ENCODE results near the gene CYSRT1. TPM values are rescaled to one million over a fixed set of nuclear protein-coding genes. Genes with fewer than 3 reads are reported as not detected.
"Not testable (repeated sequence)": the region's sequence is repeated elsewhere in the genome, so short reads cannot be mapped to it uniquely, and the experiment has no call there.

CYSRT1 gene
- total RNA-seq, 3 donors from 2014 or later = 0.29 to 0.66 (median 0.32) TPM

DNA sequence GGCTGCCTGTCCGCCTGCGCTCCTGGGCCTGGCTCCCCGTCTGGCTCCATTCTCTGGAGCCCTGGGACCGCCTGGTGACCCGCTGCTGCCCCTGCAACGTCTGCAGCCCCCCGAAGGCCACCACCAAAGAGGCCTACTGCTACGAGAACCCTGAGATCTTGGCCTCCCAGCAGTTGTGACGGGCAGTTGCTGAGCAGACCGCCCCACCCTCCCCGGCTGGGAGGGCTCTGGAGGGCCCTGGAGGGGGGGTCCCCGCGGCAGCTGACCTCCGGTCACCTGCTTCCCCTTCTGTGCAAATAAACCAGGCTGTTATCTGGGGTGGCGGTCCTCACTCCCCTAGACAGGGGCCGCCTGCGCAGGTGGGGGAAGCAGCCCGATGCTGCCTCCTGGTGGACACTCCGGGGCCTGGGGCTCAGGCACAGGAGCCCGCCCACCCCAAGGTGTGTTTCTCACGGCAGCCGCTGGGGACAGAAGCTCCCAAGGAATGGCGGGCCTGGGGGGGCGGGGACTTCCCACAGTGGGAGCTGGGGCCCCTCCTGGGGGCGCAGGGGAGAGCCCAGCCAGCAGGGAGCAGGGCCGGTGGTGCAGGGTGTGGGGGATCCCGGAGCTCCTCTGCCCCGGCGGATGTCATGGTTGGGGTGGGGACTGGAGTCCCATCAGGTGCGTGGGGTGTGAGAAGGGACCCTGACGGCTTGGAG lies 11.4 kb downstream of the CYSRT1 start:
- no peaks in the 10 kb centered on the region for H3K36me3 ChIP-seq
- H3K4me1 ChIP-seq = peaks cover 0 to 21% of the 10 kb centered on the region in 2 donors
- H3K9me3 ChIP-seq = no peaks in the 10 kb centered on the region
- intact Hi-C loops (cut with DNase I; ENCODE audit: low total_unique reads) = loop anchor here (10.0 kb wide), 1 partner anchor 122 kb away; the partner anchor contains the start of gene DPP7
- H3K27me3 ChIP-seq = peaks cover 23 to 46% of the 10 kb centered on the region in 2 donors
- TF ChIP-seq, protein P1, sequence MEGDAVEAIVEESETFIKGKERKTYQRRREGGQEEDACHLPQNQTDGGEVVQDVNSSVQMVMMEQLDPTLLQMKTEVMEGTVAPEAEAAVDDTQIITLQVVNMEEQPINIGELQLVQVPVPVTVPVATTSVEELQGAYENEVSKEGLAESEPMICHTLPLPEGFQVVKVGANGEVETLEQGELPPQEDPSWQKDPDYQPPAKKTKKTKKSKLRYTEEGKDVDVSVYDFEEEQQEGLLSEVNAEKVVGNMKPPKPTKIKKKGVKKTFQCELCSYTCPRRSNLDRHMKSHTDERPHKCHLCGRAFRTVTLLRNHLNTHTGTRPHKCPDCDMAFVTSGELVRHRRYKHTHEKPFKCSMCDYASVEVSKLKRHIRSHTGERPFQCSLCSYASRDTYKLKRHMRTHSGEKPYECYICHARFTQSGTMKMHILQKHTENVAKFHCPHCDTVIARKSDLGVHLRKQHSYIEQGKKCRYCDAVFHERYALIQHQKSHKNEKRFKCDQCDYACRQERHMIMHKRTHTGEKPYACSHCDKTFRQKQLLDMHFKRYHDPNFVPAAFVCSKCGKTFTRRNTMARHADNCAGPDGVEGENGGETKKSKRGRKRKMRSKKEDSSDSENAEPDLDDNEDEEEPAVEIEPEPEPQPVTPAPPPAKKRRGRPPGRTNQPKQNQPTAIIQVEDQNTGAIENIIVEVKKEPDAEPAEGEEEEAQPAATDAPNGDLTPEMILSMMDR (IDR thresholded peaks at IDR 0.05) = peak; percentile 94 to 99 (median 99)
- TF ChIP-seq POLR2AphosphoS5 (IDR thresholded peaks at IDR 0.05) = no peak
- H3K4me3 ChIP-seq = peak overlapping the region in 2 of 3 donors; percentile 11 to 46
- H3K27ac ChIP-seq = peak overlapping the region; percentile 80
- DNase-seq (ENCODE audit: low spot score in 2 of 2) = peak; percentile 76 to 93

- intact Hi-C loops (cut with DNase I; ENCODE audit: low total_unique reads) = loop anchor here (10.0 kb wide), 1 partner anchor 122 kb away; the partner anchor contains the start of gene DPP7
- Histone ChIP-seq H3K27ac (peak overlapping the region; percentile 80), H3K36me3 (no peaks in the 10 kb centered on the region), H3K27me3 (peaks cover 23 to 40% of the 10 kb centered on the region in 2 donors), H3K4me1 (peaks cover 0 to 21% of the 10 kb centered on the region in 2 donors), H3K4me3 (peak overlapping the region in 2 of 3 donors; percentile 11 to 46), H3K9me3 (no peaks in the 10 kb centered on the region)
- no peak for TF ChIP-seq POLR2AphosphoS5 (IDR thresholded peaks at IDR 0.05)
- TF ChIP-seq, protein P1 (IDR thresholded peaks at IDR 0.05) = no peak
- TF ChIP-seq POLR2A (IDR thresholded peaks at IDR 0.05) = no peak
- DNase-seq (ENCODE audit: low spot score in 2 of 2) = no peak
Measured at GRCh38 chr9:137236936-137237421, 12.0 kb downstream of the CYSRT1 start.

DNA sequence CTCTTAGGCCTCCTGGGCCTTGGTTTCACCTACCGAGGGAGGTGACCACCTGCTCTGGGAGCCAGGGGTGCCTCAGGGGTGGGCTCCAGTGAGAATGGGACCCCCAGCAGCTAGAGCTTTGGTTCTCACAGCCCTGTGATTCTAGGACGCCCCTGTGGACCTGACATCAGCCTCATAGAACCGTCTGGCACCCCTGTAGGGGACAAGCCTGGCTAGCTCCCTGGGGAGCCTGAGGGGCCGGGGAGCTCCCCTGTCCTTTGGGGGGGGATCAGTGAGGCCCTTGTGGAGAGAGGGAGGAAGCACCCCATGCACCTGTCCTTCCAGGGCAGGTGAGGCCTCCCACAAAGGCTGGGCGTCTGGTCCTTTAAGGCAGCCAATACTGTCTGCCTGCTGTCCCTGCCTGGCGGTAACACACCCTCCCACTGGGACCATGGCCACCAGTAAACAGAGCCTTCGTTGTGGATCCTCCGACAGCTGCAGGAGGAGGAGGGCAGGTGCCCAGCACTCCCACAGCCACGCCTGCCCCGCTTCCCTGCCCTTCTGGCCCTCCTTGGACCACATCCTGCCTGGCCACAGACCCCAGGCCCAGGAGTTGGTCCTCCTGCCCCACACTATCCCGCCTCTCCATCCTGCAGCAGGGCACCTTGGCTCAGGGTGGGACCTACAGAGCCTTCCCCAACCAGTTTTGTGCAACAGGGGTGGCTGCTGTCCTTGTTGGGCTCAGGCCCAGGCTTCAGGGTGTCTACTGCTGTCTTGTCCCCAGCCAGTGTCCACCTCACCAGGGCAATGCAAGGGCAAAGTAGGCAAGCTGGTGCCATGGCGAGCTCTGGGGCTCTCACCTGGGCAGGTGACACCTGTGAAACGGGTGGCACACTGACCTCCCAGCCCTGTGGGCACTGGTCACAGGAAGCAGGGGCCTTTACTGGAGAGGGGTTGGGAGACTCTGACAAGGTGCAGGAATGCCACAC lies 13.1 kb downstream of the CYSRT1 start:
- H3K27ac ChIP-seq = peak overlapping the region; percentile 80

DNA sequence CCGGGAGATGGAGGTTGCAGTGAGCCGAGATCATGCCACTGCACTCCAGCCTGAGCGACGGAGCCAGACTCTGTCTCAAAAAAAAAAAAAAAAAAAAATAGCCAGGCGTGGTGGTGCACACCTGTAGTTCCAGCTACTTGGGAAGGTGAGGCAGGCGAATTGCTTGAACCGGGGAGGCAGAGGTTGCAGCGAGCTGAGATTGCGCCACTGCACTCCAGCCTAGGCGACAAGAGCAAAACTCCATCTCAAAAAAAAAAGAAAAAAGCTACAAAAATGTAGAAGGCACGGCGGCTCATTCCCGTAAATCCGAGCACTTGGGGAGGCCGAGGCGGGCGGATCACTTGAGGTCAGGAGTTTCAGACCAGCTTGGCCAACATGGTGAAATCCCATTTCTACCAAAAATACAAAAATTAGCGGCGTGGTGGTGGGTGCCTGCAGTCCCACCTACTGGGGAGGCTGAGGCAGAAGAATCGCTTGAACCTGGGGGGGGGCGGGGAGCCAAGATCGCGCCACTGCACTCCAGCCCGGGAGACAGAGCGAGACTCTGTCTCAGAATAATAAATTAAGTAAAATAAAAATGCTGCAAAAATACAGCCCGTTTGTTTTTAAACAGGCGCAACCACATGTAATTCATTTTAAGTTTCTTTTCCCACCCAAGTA lies 14.7 kb downstream of the CYSRT1 start:
- H3K9me3 ChIP-seq; DNase-seq (ENCODE audit: low spot score in 2 of 2); H3K36me3 ChIP-seq: not testable (repeated sequence)
- intact Hi-C loops (cut with DNase I; ENCODE audit: low total_unique reads) = loop anchor here (10.0 kb wide), 1 partner anchor 125 kb away; the partner anchor contains the start of gene DPP7
- H3K27me3 ChIP-seq = peaks cover 6 to 13% of the 10 kb centered on the region in 2 donors
- peak overlapping the region; percentile 65 to 98 (median 71) for H3K4me3 ChIP-seq
- H3K27ac ChIP-seq = peak overlapping the region; percentile 91 to 97
- peaks cover 5 to 28% of the 10 kb centered on the region in 2 donors for H3K4me1 ChIP-seq

More for the DNA sequence above, 13.1 kb downstream of the CYSRT1 start:
- DNase-seq (ENCODE audit: low spot score in 2 of 2) = peak; percentile 50 to 80
- H3K4me1 ChIP-seq = peaks cover 5 to 28% of the 10 kb centered on the region in 2 donors
- no peaks in the 10 kb centered on the region for H3K36me3 ChIP-seq
- no peaks in the 10 kb centered on the region for H3K9me3 ChIP-seq
- intact Hi-C loops (cut with DNase I; ENCODE audit: low total_unique reads) = loop anchor here (10.0 kb wide), 1 partner anchor 123 kb away; the partner anchor contains the start of gene DPP7
- peaks cover 18 to 30% of the 10 kb centered on the region in 2 donors for H3K27me3 ChIP-seq
- no peak overlapping the region for H3K4me3 ChIP-seq
- TF ChIP-seq, protein P1 (IDR thresholded peaks at IDR 0.05) = no peak
- TF ChIP-seq POLR2AphosphoS5 (IDR thresholded peaks at IDR 0.05) (no peak), POLR2A (IDR thresholded peaks at IDR 0.05) (no peak)

GRCh38 chr9:137240318-137240840 lies 15.4 kb downstream of the CYSRT1 start:
- no peaks in the 10 kb centered on the region for H3K36me3 ChIP-seq
- DNase-seq (ENCODE audit: low spot score in 2 of 2) = peak; percentile 72 to 79
- no peaks in the 10 kb centered on the region for H3K9me3 ChIP-seq
- TF ChIP-seq, protein P1 (IDR thresholded peaks at IDR 0.05) = no peak
- TF ChIP-seq POLR2AphosphoS5 (IDR thresholded peaks at IDR 0.05) (peak; percentile 20 to 75 (median 44)), POLR2A (IDR thresholded peaks at IDR 0.05) (peak; percentile 34)
- peaks cover 2 to 6% of the 10 kb centered on the region in 2 donors for H3K27me3 ChIP-seq
- peak overlapping the region; percentile 91 to 97 for H3K27ac ChIP-seq
- H3K4me3 ChIP-seq = peak overlapping the region; percentile 65 to 98 (median 71)
- H3K4me1 ChIP-seq = peaks cover 5 to 28% of the 10 kb centered on the region in 2 donors
- intact Hi-C loops (cut with DNase I; ENCODE audit: low total_unique reads) = no loop called here
